Activated T-cell treated with anti-CD3 and anti-CD28 coated beads for 48 hours (primary cell): ENCODE data around the gene MYB.
"Not testable (repeated sequence)": the region's sequence is repeated elsewhere in the genome, so short reads cannot be mapped to it uniquely, and the experiment has no call there.

Experiments
- DNase-seq: peaks from one replicate; pipeline ENCODE4 v3.0.0-alpha.2; 2020; ENCODE audit warnings: low read depth

MYB gene

GRCh38 chr6:135224037-135224647 lies 43.0 kb downstream of the MYB start:
- DNase-seq, result no peak

- no peak for DNase-seq
Measured at GRCh38 chr6:135225911-135226310, 44.8 kb downstream of the MYB start.

- DNase-seq, result no peak
Measured at GRCh38 chr6:135226537-135226936, 45.4 kb downstream of the MYB start.

- DNase-seq, result no peak
Measured at GRCh38 chr6:135227349-135227748, 46.2 kb downstream of the MYB start.

- no peak for DNase-seq
Measured at GRCh38 chr6:135227758-135228157, 46.6 kb downstream of the MYB start.

GRCh38 chr6:135228486-135228885 lies 47.4 kb downstream of the MYB start:
- DNase-seq, result no peak

GRCh38 chr6:135229996-135230395 lies 48.9 kb downstream of the MYB start:
- no peak for DNase-seq

- DNase-seq, result no peak
Measured at GRCh38 chr6:135230711-135231468, 49.8 kb downstream of the MYB start.

GRCh38 chr6:135231469-135231844 lies 50.3 kb downstream of the MYB start:
- DNase-seq, result peak; percentile 19

GRCh38 chr6:135233686-135234491 lies 52.8 kb downstream of the MYB start:
- no peak for DNase-seq

- no peak for DNase-seq
Measured at GRCh38 chr6:135234492-135234780, 53.3 kb downstream of the MYB start.

GRCh38 chr6:135235716-135236115 lies 54.6 kb downstream of the MYB start:
- no peak for DNase-seq

- DNase-seq, result no peak
Measured at GRCh38 chr6:135236319-135236718, 55.2 kb downstream of the MYB start.

GRCh38 chr6:135236732-135237131 lies 55.6 kb downstream of the MYB start:
- no peak for DNase-seq

GRCh38 chr6:135240711-135241110 lies 59.6 kb downstream of the MYB start:
- DNase-seq, result no peak

GRCh38 chr6:135243871-135244796 lies 63.0 kb downstream of the MYB start:
- DNase-seq, result no peak

GRCh38 chr6:135244805-135245204 lies 63.7 kb downstream of the MYB start:
- no peak for DNase-seq

- not testable (repeated sequence) for DNase-seq
Measured at GRCh38 chr6:135246412-135247012, 65.4 kb downstream of the MYB start.

GRCh38 chr6:135250234-135250633 lies 69.1 kb downstream of the MYB start:
- DNase-seq, result no peak

GRCh38 chr6:135250751-135251497 lies 69.8 kb downstream of the MYB start:
- DNase-seq, result no peak
